Measurements from ENCODE around the gene TREML4.

The TREML4 gene

DNA sequence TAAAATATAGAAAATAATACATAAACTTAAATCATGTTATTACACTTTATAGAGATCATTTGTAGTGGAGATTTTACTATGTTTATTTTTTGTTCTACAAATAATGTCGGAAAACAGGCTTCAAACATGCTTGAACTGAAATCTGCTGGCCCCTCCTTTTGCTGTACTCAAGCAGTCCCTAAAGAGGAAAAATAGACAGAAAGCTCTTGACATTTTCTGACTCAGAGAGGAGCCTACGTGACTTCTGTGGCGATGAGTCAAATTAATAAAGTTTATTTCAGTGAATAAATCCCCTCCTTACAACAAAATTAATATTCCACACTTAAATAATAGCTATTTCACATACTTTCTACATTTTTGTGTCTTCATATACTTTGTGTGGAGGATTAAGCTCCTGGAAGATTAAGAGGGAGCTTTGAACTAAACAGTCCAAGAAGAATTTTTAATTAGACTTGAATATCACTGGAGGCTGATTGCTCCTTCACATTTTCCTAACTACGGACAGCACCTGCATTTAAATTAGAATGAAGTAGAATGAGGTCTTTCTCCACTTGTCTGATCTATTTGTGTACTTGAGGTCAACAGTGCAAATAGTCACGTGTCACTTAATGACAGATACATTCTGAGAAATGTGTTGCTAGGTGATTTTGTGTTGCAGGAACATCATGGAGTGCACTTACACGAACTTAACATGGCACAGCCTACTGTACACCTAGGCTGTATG, 60.0 kb downstream of the TREML4 start:
- DNase-seq = no peak

Measured in T-helper 1 cell (primary cell).